NCI-H748 (cell line): ENCODE measurements around the gene SNRNP25.

Experiments used
- DNase-seq: peaks from one replicate; lab custom pipeline; 2025; ENCODE audit not compliant: unreplicated experiment; lab: John Stamatoyannopoulos, UW

Gene SNRNP25

GRCh38 chr16:101586-101985, 48.0 kb downstream of the SNRNP25 start:
- no peak for DNase-seq

DNA sequence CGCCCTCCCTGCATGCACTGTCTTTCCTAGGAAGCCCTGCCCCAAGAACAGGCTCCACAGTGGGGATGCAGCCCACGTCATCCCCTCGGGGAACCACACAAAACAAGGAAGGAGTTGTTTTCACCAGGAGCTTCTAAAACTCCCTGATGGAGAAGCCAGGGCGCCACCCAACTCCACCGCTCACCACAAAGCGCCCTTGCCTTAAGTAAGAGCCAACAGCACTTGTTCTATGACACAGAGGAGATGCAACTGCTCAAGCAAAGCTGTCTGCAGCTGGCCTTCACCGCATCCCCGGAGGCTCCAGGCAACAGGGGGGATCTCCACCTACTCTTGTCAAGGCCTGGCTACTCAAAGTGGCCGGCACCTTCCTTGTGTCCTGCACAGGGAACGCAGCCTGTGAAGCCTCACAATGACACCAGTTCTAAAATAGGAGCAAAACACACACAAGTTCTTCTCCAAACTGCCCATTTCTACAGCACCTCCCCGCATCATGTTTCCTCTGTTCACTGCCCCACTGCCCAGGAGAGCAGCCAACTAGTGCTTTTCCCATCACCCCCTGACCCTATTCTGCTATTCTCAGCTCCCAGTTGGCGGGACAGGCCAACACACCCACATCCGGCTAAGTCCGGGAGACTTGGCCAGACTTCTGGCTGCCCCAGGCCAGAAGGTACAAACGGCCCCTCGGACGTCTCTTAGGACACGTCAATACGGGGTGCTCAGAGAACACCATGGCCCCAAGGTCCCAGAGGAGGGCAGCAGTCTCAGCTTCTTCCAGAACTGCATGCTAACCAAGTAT, 48.6 kb downstream of the SNRNP25 start:
- no peak for DNase-seq

DNA sequence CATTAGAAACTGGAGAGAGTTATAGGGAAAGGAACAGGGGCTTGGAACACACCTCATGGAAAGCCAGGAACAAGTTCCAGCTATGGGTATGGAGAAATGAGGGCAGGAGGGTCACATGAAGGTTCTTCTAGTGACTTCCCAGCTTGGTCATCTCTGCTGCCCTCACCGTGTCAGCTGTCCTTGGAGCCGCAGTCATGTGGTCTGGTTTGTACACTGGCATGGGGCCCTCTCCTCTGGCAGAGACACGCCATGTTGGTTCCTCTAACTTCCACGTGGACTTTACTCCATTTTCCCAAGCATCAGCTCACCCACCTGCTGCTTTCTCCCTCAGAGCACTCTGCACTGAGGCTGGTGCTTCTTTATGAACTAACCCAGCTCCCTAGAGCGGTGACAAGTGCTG, 50.7 kb downstream of the SNRNP25 start:
- no peak for DNase-seq

DNA sequence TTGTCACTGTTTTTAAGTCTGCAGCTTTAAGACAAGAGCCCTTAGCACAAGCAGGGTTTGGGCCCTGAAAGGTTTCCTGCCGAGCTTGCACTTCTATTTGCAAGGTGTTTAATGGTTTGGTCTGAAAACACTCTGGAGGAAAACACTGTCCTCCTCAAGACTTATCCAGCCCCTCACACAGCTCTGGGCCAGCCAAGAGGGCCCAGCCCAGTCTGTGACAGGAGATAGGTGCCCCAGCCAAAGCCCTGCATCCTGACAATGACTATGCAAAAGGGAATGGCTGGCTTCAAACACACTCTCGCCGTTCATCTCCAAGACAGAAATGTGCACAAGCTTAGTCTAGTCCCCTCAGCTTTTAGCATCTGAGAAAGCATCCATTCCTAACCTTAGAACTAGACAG, 51.3 kb downstream of the SNRNP25 start:
- no peak for DNase-seq

- DNase-seq, result no peak
These were observed 51.9 kb downstream of the SNRNP25 start for GRCh38 chr16:105521-105920.

- DNase-seq, result peak; percentile 61
These were observed 53.1 kb downstream of the SNRNP25 start for GRCh38 chr16:106623-107324.
